Astrocyte (in vitro differentiated cells and primary cell): ENCODE data around the gene SSU72. TPM values are rescaled to one million over a fixed set of nuclear protein-coding genes. Genes with fewer than 3 reads are reported as not detected.

Experiments used
- DNase-seq: peaks from one replicate; pipeline ENCODE4 v3.0.0-alpha.2; 2010; ENCODE audit warnings: low read depth
- FAIRE-seq: peaks from 2 replicates; lab custom pipeline; 2011; peaks lifted over from hg19 to GRCh38; lab: Jason Lieb, UNC
- H2AFZ ChIP-seq: 2 replicates; pipeline ENCODE4 v1.6.0; 2012; ENCODE audit warnings: low read depth, low read length, inconsistent platforms
- H3K27ac ChIP-seq: 2 replicates; pipeline ENCODE4 v1.5.1; 2011; ENCODE audit warnings: low read depth, low read length, inconsistent platforms
- H3K27me3 ChIP-seq: 2 replicates; pipeline ENCODE4 v1.6.0; 2011; ENCODE audit warnings: low read length, inconsistent platforms; ENCODE audit not compliant: insufficient read depth
- H3K36me3 ChIP-seq: 2 replicates; pipeline ENCODE4 v1.5.1; 2011; ENCODE audit warnings: low read length, inconsistent platforms; ENCODE audit not compliant: insufficient read depth
- H3K4me1 ChIP-seq: 2 replicates; pipeline ENCODE4 v1.5.1; 2011; ENCODE audit warnings: low read length, inconsistent platforms; ENCODE audit not compliant: insufficient read depth
- H3K4me2 ChIP-seq: 2 replicates; pipeline ENCODE4 v1.6.0; 2012; ENCODE audit warnings: low read length, inconsistent platforms
- H3K4me3 ChIP-seq: 2 replicates; pipeline ENCODE4 v1.5.1; 2011; ENCODE audit warnings: low read depth, mild to moderate bottlenecking, low read length, inconsistent platforms; ENCODE audit not compliant: insufficient read depth
- H3K79me2 ChIP-seq: 2 replicates; pipeline ENCODE4 v1.6.0; 2012; ENCODE audit warnings: mild to moderate bottlenecking, low read length, inconsistent platforms; ENCODE audit not compliant: insufficient read depth
- H3K9ac ChIP-seq: 2 replicates; pipeline ENCODE4 v1.6.0; 2012; ENCODE audit warnings: mild to moderate bottlenecking, low read length, inconsistent platforms
- H3K9me3 ChIP-seq: 2 replicates; pipeline ENCODE4 v1.5.1; 2012; ENCODE audit warnings: low read depth, mild to moderate bottlenecking, low read length, inconsistent platforms; ENCODE audit not compliant: insufficient read depth
- H4K20me1 ChIP-seq: 2 replicates; pipeline ENCODE4 v1.6.0; 2012; ENCODE audit warnings: low read length, inconsistent platforms; ENCODE audit not compliant: insufficient read depth
- H3K27ac Mint-ChIP-seq: one replicate; pipeline ENCODE4 v1.8.0; 2021; ENCODE audit warnings: mild to moderate bottlenecking, mixed read lengths; ENCODE audit not compliant: unreplicated experiment
- H3K27me3 Mint-ChIP-seq: one replicate; pipeline ENCODE4 v1.8.0; 2021; ENCODE audit warnings: low read depth, mixed read lengths; ENCODE audit not compliant: unreplicated experiment
- H3K36me3 Mint-ChIP-seq: one replicate; pipeline ENCODE4 v1.8.0; 2021; ENCODE audit warnings: low read depth, mixed read lengths; ENCODE audit not compliant: unreplicated experiment
- H3K4me1 Mint-ChIP-seq: one replicate; pipeline ENCODE4 v1.8.0; 2021; ENCODE audit warnings: low read depth, mixed read lengths; ENCODE audit not compliant: unreplicated experiment
- H3K4me3 Mint-ChIP-seq: one replicate; pipeline ENCODE4 v1.8.0; 2021; ENCODE audit warnings: mild to moderate bottlenecking, moderate library complexity, mixed read lengths; ENCODE audit not compliant: unreplicated experiment
- H3K9me3 Mint-ChIP-seq: one replicate; pipeline ENCODE4 v1.8.0; 2021; ENCODE audit warnings: mild to moderate bottlenecking, mixed read lengths; ENCODE audit not compliant: unreplicated experiment
- EZH2 ChIP-seq: IDR thresholded peaks from 2 replicates; pipeline ENCODE4 v1.6.1; 2012; ENCODE audit warnings: mild to moderate bottlenecking, low read length, inconsistent platforms; ENCODE audit not compliant: insufficient read depth
- total RNA-seq: library from RNA; stranded (reverse); gene quantifications from 2 replicates; pipeline ENCODE4 v1.2.1, GENCODE V29; 2021
- TF ChIP-seq, protein P1 (sequence below): IDR thresholded peaks from 2 replicates; pipeline ENCODE4 v1.5.1; 2011; ENCODE audit warnings: low read depth, mild to moderate bottlenecking, inconsistent platforms, low read length, moderate library complexity; ENCODE audit not compliant: insufficient read depth

SSU72 gene
- total RNA-seq, 1 donor from 2014 or later, result 145 TPM

- no peak overlapping the region for H2AFZ ChIP-seq
- peaks cover 2% of the 10 kb centered on the region for H3K36me3 Mint-ChIP-seq
- H3K36me3 ChIP-seq, result no peaks in the 10 kb centered on the region
- FAIRE-seq, result no peak
- H4K20me1 ChIP-seq, result no peaks in the 10 kb centered on the region
- no peaks in the 10 kb centered on the region for H3K4me1 ChIP-seq
- no peaks in the 10 kb centered on the region for H3K9me3 ChIP-seq
- no peaks in the 10 kb centered on the region for H3K79me2 ChIP-seq
- no peaks in the 10 kb centered on the region for H3K9me3 Mint-ChIP-seq
- no peak overlapping the region for H3K27ac ChIP-seq
- TF ChIP-seq EZH2, result no peak
- TF ChIP-seq, protein P1, sequence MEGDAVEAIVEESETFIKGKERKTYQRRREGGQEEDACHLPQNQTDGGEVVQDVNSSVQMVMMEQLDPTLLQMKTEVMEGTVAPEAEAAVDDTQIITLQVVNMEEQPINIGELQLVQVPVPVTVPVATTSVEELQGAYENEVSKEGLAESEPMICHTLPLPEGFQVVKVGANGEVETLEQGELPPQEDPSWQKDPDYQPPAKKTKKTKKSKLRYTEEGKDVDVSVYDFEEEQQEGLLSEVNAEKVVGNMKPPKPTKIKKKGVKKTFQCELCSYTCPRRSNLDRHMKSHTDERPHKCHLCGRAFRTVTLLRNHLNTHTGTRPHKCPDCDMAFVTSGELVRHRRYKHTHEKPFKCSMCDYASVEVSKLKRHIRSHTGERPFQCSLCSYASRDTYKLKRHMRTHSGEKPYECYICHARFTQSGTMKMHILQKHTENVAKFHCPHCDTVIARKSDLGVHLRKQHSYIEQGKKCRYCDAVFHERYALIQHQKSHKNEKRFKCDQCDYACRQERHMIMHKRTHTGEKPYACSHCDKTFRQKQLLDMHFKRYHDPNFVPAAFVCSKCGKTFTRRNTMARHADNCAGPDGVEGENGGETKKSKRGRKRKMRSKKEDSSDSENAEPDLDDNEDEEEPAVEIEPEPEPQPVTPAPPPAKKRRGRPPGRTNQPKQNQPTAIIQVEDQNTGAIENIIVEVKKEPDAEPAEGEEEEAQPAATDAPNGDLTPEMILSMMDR, result no peak
- peaks cover 2% of the 10 kb centered on the region for H3K4me1 Mint-ChIP-seq
- H3K9ac ChIP-seq, result no peak overlapping the region
- no peak overlapping the region for H3K4me2 ChIP-seq
- no peak overlapping the region for H3K4me3 Mint-ChIP-seq
- peaks cover 4% of the 10 kb centered on the region for H3K27me3 ChIP-seq
- no peak overlapping the region for H3K27ac Mint-ChIP-seq
- peaks cover 25% of the 10 kb centered on the region for H3K27me3 Mint-ChIP-seq
- no peak for DNase-seq
- H3K4me3 ChIP-seq, result no peak overlapping the region
Observed at GRCh38 chr1:1605724-1606123, 31.1 kb upstream of the SSU72 start.

DNA sequence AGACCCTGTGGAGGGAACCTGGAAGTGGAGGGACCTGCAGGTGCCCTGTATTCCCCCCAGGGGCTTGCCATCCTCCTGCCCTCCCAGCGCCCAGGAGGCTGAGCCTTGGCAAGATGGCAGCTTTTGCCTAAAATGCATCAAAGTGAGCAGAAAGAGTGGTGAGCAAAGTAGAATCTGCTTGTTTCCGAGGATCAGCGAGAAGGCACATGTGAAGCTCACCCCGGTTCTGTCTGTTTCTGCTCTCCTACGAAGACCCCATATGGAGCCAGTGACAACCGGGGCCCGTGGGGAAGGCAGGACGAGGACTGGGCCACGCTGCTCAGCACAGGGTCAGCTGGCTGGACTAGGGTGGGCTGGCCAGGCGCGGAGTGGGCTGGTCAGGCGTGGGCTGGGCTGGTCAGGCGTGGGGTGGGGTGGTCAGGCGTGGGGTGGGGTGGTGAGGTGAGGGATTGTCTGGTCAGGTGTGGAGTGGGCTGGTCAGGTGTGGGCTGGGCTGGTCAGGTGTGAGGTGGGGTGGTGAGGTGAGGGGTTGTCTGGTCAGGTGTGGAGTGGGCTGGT lies 30.4 kb upstream of the SSU72 start:
- Histone ChIP-seq H3K4me1 (no peaks in the 10 kb centered on the region), H3K9ac (no peak overlapping the region), H3K4me3 (no peak overlapping the region), H3K27me3 (peaks cover 7% of the 10 kb centered on the region), H2AFZ (no peak overlapping the region), H3K4me2 (no peak overlapping the region), H4K20me1 (no peaks in the 10 kb centered on the region), H3K27ac (no peak overlapping the region), H3K79me2 (no peaks in the 10 kb centered on the region), H3K9me3 (no peaks in the 10 kb centered on the region), H3K36me3 (no peaks in the 10 kb centered on the region)
- DNase-seq (no peak), FAIRE-seq (no peak)
- Mint-ChIP-seq H3K36me3 (no peaks in the 10 kb centered on the region), H3K9me3 (no peaks in the 10 kb centered on the region), H3K27me3 (peaks cover 25% of the 10 kb centered on the region), H3K4me3 (no peak overlapping the region), H3K4me1 (no peaks in the 10 kb centered on the region), H3K27ac (no peak overlapping the region)
- TF ChIP-seq, protein P1, result no peak
- no peak for TF ChIP-seq EZH2

- no peak for TF ChIP-seq EZH2
- TF ChIP-seq, protein P1, result no peak
- Histone ChIP-seq H2AFZ (no peak overlapping the region), H4K20me1 (no peaks in the 10 kb centered on the region), H3K9me3 (no peaks in the 10 kb centered on the region), H3K4me3 (no peak overlapping the region), H3K27me3 (peaks cover 7% of the 10 kb centered on the region), H3K4me2 (no peak overlapping the region), H3K4me1 (peaks cover under 1% of the 10 kb centered on the region), H3K79me2 (no peaks in the 10 kb centered on the region), H3K36me3 (no peaks in the 10 kb centered on the region), H3K9ac (no peak overlapping the region), H3K27ac (no peak overlapping the region)
- H3K4me1 Mint-ChIP-seq, result no peaks in the 10 kb centered on the region
- DNase-seq (no peak), FAIRE-seq (no peak)
- H3K36me3 Mint-ChIP-seq, result no peaks in the 10 kb centered on the region
- peaks cover 25% of the 10 kb centered on the region for H3K27me3 Mint-ChIP-seq
- no peak overlapping the region for H3K27ac Mint-ChIP-seq
- no peaks in the 10 kb centered on the region for H3K9me3 Mint-ChIP-seq
- H3K4me3 Mint-ChIP-seq, result no peak overlapping the region
Observed at GRCh38 chr1:1604374-1605033, 29.8 kb upstream of the SSU72 start.
